Stimulated activated CD8-positive, alpha-beta memory T cell treated with anti-CD3 and anti-CD28 coated beads, Interleukin-2, amount 100 ng/mL, for 1 hour (primary cell): ENCODE results near the gene TMCO4.

Source experiments
- DNase-seq, 2 donors: peaks; one replicate each; pipeline ENCODE4 v3.0.0-alpha.2; 2020; ENCODE audit warnings: low read depth in 2 of 2

The TMCO4 gene

DNA sequence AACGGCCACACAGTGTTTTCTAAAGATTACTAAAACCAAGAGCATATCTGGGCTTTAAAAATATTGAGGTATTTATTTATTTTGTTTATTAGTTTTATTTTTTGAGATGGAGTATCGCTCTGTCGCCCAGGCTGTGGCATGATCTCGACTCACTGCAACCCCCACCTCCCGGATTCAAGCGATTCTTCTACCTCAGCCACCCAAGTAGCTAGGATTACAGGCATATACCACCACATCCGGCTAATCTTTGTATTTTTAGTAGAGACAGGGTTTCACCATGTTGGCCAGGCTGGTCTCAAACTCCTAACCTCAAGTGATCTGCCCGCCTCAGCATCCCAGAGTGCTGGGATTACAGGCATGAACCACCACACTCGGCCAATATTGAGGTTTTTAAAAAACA, 23.9 kb downstream of the TMCO4 start:
- no peak for DNase-seq

DNA sequence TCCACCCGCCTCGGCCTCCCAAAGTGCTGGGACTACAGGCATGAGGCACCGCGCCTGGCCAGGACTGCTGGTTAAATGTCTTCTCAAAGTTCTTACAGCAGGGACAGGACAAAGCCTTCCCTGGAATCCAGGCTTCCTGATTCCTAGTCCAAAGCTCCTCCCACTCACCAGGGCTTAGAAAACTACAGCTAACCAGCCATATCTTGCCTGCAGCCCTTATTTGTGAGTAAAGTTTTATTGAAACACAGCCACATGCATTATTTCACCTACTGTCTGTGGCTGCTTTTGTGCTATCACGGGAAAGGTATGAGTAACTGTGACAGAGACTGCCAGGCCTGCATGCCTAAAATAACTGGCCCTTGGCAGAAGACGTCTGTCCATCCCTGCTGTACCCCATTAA, 24.4 kb downstream of the TMCO4 start:
- no peak for DNase-seq

DNA sequence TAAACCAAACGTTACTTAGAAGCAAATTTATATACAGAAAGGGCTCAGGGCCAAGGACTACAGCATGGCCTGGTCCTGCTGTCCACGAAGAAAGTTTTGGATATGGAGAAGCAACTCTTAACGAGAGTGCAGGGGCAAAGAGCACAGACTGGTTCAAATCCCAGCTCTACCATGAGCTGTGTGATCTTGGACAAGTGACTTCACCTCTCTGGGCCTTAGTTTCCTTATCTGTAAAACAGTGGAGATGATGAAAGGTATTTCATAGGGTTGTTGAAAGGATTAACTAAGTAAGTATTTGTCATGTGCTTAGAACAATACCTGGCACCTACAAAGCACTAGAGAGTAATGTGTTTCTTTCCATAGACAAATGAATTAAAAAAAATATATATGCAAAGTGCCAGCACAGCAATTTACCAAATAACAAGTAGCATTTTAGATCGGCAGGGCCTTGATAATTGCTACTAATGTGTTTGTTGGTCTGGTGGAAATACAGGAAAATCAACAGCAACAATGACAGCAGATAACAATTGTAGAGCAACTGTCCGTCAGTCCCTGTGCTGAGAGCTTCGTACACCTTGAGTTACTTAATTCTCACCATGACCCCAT, 25.4 kb downstream of the TMCO4 start:
- DNase-seq: no peak

DNA sequence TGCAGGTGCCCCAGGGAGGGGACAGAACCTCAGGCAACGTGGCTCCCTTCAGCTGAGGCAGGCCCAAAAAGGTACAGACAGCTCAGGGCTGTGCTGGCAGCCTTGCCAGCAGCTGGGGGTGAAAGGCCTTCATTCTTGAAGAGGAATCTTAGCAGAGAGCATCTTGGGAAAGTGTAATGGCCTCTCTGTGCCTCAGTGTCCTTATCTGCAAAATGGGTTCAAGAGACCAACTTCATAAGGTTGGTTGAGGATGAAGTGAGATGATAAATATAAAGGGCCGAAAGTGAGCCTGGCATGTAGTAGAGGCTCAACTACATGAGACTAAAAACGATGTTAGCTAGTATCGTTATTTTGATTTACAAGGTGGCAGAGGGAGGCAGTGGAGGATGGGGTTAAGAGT, 26.2 kb downstream of the TMCO4 start:
- DNase-seq: no peak

DNA sequence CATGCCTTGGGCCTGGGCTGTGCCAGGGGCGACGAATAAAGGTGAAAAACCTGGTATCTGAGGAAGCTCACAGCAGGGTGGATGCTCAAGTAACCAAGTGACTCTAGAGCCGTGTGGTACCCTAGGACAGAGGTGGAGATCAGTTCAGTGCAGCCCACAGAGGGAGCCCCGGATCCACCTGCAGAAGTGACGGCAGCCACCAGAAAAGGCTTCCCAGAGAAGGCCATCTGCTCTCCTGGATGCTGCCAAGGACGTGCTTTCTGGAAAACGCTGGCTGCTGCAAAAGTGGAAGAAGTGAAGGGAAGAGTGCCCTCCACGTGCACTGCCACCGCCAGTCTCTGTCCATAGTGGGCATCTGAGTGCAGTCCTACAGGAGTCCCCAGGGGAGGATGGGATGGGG, 27.7 kb downstream of the TMCO4 start:
- DNase-seq: no peak

DNA sequence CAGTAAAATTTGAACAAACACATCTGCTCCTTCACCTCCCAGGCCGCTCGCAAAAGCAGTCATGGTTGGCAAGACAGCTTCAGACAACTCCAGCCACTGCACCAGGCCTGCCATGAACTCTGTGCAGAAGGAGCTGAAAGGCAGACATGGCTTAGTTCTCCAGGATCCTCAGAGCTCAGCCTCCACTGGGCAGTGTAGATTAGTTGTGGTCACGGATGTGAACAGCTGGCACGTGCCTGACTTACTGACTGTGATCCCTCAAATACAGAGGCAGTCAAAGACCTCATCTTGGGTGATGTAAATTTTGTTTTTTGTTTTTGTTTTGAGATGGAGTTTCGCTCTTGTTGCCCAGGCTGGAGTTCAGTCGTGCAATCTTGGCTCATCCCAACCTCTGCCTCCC, 28.4 kb downstream of the TMCO4 start:
- no peak for DNase-seq

DNA sequence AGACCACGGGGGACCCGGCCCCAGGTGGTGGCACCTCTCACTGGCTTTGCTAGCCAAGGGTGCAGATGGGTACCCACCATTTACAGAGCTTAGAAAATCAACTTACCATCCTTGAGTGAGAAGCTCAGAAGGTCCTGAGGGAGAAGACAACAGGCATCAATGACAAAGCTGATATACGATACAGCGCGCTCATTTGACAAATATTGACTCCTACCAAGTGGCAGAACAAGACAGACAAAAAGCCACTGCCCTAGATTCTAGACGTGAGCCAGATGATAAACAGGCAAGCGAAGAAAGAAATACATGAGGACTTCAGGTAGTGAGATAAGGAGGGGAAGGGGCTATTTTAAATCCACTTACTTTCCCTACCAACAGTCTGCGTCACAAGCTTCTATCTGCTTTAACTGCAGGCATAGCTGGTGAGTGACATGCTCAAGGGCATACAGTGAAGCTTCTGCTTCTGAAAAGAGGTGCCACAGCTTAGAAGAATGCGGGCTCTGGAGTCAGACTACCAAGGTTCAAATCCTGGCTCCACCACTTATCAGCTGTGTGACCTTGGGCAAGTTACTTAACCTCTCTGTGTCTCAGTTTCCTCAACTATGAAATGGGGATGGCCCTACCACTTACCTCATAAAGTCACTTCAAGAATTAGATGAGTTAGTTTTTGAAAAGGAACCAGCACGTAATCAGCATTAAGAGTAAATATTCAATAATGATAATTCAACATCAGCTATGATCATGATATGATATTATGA, 29.1 kb downstream of the TMCO4 start:
- DNase-seq: no peak

DNA sequence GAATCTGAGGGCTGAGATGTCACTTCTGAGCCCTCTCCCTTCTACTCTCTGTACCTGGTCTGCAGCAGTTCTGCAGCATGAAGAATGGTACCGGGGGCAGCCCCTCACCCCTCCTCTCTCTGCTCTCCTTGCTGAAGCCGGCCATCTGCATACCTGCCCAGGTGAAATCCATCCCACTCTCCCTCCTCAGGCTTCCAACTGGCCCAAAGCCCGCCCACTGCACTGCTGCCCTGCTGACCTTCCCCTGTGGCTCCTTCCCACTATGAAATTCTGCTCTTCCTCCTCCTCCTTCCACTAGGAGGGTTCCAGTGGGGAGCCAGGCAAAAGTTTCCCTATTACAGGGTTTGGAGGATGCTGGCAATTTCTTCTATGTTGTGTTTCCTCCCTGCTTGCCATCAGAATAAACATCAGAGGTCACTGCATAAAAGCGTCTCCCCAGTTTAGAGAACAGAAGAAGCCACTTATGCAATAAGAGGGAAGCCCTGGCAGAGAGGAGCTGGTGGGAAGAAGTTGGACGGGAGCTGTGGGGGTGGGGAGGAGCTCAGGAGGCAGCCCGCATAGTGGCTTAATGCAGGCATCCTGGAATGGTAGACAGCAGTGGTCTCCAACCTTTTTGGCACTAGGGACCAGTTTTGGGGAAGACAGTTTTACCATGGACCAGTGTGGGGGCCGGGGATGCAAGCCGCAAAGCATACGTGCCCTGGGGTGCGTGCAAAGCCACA, 30.3 kb downstream of the TMCO4 start:
- no peak for DNase-seq

DNA sequence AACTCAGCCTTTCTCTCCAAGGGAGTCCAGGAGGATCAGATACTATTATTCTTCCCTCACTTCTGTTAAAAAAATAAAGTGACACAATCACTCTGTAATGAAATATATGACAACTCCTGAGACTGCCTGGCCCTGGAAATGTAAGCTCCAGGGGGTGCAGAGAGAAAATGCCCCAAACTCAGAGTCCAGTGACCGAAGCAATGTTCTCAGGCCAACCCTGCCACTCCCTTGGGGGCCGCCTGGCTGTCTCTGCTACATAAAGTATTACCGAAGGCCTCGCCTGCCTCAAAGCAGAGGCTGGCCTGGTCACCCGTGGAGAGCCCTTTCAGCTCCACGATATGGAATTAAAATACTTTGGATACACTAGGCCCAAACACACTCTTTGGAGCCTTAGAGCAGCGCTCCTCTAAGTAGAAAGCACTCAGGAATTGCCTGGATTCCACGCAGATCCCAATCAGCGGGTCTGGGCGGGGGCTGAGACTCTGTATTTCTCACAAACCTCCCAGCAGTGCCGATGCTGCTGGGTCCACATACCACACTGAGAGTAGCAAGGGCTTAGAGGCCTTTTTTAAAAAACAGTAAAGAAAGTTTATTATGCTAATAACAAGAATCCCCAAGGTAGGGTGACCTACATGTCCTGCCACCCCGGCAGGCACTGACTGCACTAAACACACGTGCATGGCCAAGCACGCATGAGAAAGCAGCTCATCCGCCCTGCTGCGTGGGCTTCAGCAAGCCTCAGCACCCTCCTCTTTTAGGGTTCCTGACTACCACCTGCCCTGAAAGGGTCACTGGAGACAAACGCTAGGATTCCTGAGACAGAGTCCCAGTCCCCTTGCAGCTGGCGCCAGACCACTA, 31.1 kb downstream of the TMCO4 start:
- no peak for DNase-seq

DNA sequence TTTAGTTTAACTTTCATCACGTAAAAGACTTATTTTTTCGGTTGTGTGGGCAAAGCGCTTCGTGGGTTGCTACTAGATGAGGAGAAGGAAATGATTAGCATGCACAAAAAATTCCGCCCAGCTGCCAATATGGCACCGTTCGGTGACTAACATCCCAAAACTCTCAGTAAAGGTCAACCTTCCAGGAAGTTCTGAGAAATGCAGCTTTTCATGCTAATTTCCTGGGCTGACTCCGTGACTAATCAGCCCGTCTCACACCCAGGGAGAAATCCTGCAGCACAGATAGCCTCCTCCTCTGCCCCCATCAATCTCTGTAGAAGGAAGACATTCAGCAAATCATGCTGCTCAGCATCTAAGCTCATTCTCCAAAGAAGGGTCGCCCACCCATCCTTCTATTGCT, 34.1 kb downstream of the TMCO4 start:
- DNase-seq: no peak

DNA sequence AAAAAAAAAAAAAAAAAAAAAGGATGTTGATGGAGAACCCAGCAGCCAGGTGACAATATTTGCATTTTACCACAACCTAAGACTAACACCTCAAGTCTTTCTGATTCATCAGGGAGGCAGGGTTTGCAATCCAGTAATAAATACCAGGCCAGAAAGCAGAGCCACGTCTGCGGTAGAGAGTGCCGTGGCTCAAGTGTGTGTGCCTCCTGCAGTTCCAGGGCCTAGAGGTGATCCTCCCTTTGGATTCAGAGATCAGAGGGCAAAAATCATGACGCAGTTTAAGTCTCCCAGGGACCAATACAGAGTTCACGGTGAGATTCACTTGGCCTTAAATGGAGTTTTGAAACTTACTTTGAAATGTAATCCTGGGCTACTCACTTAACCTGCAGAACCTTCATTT, 34.9 kb downstream of the TMCO4 start:
- no peak for DNase-seq

DNA sequence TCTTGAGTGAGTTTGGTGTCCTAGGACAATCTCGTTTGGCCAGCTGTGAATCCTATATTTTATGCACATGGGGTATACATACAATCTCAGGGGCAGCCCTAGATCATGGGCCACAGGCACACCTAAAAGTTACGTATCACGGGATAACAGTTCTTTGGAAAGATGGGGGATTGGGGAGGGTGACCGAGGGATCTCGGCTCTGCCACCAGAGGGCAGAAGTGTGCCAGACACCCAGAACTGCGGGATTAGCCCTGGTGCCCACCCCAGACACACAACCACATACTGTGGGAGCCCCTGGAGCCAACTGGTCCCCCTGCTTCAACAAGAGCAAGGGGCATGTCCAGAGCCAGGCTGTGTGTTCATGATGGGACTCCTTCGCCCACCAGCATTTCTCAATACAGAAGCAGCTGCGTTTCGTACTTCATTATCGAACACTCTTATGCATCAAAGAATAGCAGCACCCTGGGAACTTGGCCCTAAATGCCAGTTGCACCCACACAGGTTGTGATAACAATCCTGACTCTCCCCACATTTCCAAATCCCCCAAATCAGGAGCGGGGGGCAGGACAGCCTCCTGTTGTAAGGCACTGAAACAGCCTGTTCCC, 37.4 kb downstream of the TMCO4 start:
- no peak for DNase-seq

DNA sequence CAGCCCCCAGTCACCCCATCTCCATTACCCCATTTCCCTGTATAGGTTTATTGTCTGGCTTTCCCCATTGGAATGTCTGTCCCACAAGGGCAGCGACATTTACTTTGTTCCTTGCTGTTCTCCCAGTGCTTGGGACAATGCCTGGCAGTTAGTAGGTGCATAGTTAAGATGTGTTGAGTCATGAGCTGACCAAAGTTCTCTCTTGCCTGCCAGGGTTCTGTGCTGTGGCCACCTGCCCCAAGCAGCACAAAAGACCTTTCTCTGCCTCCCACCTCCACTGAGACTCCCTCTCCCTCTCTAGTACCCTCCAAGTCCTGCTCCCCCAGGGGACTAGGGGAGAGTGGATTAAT, 40.0 kb downstream of the TMCO4 start:
- DNase-seq: no peak

DNA sequence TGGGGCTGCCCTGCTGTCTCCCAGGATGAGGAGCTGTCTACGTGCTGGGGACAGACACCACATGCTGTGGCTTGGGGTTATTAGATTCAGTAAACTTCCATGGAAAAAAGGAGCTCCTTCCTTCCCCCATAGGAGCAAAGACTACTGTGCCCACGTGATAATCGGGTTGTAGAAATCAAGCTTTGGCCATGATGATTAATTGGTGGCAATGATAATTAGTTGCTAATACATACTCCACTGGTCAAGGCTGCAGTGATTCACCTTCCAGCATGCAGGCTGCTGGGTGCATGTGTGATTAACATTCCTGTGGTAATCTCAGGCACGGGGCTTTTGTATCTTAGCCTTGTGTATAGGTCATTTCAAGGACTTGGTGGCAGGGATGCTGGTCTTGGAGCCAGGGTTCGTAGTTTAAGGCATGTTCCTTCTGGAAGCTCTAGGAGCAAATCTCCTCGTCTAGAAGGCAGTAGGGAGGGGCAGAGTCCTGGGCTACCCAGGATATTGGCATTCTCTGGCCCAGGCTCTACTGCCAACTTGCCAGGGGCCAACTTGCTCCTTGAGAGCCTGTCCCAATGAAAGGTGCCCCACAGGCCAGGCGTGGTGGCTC, 41.4 kb downstream of the TMCO4 start:
- DNase-seq: no peak

DNA sequence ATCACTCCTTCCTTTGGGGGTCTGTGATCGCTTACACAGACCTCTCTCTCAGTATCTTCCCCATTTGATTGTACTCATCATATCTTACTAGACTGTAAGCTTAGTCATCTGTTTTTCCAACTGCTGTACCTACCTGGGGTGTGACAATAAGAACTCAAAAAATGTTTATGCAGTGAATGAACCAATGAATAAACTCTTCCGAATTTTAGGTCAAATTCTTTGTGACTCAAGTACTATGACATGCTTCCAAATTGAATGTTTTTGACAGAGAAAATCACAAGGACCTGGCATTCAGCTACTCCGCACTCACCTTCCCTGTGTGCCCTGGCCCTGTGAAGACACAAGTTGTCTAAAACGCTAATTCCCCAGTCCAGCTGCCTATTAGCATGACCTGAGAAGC, 42.1 kb downstream of the TMCO4 start:
- DNase-seq: no peak

DNA sequence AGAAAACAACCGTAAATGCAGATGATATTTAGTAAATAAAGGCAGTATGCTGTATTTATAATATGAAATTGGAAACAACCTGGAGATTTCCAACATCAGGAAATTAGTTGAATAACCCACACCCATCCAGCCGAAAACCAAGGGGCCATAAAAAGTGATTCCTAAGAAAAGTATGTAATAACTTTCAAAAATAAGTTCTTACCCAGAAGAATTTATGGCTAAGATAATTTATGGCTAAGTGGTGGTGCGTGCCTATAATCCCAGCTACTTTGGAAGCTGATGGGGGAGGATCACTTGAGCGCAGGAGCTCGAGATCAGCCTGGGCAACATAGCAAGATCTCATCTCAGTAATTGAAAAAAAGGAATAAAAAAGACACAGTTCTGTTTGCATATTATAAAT, 43.2 kb downstream of the TMCO4 start:
- DNase-seq: no peak

DNA sequence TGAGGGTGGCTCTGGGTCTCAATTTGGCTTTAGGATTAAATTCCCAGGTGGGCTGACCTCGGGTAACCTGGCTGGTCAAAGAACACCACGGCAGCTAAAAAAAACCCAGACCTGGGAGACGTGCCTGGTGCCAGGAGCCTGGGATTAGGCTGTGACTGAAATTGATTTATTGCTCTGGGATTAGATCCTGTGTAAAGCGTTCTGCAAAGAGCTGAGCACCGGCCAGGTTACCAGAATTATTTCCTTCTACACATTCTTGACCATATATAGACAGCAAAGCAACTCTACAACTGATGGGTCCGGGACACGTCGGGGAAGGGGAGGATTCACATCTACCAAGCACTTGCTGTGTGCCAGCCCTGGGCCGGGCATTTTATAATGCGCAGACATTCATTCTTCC, 45.2 kb downstream of the TMCO4 start:
- DNase-seq: no peak

DNA sequence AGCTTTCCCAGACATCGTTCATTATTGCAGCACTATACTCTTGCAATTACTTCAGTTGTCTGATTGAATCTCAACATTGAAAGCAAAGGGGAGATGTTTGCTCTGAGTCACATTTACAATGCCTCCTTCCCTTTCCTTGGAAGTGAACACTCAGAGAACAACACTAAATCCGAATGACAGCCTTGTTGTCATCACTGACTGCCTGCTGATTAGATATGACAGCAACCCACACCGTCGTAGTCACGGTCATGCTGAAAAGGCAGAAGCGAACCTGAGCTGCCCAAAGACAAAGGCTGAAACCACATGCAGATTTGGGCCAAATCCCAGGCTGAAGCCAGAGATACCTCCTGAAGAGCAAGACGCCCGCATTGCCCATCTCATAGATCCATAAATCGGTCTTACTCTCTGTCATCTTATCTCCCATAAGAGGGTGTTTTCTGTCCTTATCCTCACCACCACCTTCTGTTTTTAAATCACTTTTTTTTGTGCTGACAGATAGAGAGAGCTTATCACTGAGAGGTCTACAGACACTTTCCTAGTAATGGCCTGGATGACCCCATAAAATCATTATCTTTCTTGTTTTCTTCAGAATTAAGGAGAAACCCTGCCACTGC, 47.5 kb downstream of the TMCO4 start:
- DNase-seq: no peak

DNA sequence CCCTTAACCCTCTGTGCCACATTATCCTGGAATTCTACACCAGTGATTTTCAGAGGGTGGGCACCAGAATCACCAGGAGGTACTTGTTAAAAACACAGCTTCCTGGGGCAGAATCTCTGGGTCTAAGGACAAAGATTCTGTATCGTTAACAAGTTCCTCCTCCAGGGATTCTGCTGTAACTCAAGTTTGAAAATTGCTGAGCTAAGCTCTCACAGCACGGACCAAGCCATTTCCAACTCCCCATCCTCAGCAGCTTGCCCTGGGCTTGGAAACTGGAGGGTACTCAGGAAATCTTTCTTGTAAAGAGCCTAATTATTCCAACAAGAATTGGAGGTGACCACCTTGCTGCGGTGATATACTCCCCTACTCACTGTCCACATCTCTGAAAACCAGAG, 48.8 kb downstream of the TMCO4 start:
- no peak for DNase-seq

DNA sequence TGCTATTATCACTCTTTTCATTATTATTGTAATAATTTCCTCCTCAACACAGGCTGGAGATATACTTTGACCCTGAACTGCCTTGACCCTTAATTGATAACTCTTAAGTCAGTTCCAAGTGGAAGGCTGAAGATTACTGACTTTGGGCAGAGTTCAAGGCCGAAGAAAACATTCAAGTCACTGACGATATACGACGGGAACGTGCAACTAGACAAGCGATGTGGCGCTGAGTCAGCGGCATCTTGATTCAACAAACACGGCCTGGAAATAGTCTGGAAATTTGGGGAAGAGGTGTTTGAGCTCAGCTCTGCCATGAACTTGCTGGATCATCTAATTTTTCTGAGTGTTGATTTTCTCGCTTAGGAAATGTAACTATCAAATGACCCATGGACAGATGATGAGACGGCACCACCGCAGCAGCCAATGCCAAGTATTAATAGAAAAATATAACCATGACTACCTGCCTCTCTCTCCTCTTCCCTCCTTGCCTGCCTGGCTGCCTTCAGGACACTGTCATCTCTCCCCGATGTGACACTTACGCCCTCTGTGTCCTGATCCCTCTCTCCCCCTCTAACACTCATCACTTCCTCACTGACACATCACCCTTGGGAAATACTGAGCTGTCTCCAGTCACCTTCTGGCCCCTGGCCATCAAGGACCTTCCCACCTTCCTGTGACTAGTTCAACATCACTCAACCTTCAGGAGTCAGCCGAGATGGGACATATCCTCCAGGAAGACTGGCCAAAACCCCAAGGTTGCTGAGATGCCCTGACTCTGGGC, 49.4 kb downstream of the TMCO4 start:
- DNase-seq: no peak
